Mammary epithelial cell (primary cell): ENCODE results near the gene ZNF641.

Source experiments
- CTCF ChIP-seq, 2 donors: IDR thresholded peaks in 1 of 2; conservative IDR thresholded peaks in 1 of 2; 2 replicates each; pipeline ENCODE4 v1.5.1; 2011 to 2012; ENCODE audit warnings: inconsistent platforms in 2 of 2, low read length in 2 of 2, mild to moderate bottlenecking in 2 of 2, control low read depth in 1 of 2, low read depth in 1 of 2; ENCODE audit not compliant: insufficient read depth in 1 of 2; ENCODE audit errors: extremely low read depth in 1 of 2
- EZH2 ChIP-seq: IDR thresholded peaks from 2 replicates; pipeline ENCODE4 v1.6.1; 2012; ENCODE audit warnings: low read length, inconsistent platforms, borderline replicate concordance

GRCh38 chr12:48350249-48351021 lies at the start of gene ZNF641:
- no peak for TF ChIP-seq CTCF (conservative IDR thresholded peaks at IDR 0.05 in 1 of 2, IDR thresholded peaks at IDR 0.05 in 1 of 2; ENCODE audit: extremely low read depth in 1 of 2, insufficient read depth in 1 of 2, low read depth in 1 of 2, low read length in 2 of 2)
- no peak for TF ChIP-seq EZH2
